SK-N-SH treated with all-trans-retinoic acid at 6 μM for 48 hours (cell line): ENCODE measurements around the gene IGFN1.

Experiments
- PPARA ChIP-seq: fragments of 250-450 bp; sonication (Bioruptor Pico); IDR thresholded peaks from 2 replicates; pipeline ENCODE4 v1.5.0; 2020; ENCODE audit warnings: mild to moderate bottlenecking, borderline replicate concordance
- ZC3H10 ChIP-seq: fragments of 250-450 bp; sonication (Bioruptor Pico); IDR thresholded peaks from 2 replicates; pipeline ENCODE4 v1.5.1; 2021; ENCODE audit warnings: mild to moderate bottlenecking, moderate library complexity
- ZFP3 ChIP-seq: fragments of 250-450 bp; sonication (Bioruptor Pico); IDR thresholded peaks from 2 replicates; pipeline ENCODE4 v1.5.0; 2020; ENCODE audit warnings: mild to moderate bottlenecking, moderate library complexity
- ZFP30 ChIP-seq: fragments of 450-650 bp; formaldehyde crosslinking; IDR thresholded peaks from 2 replicates; pipeline ENCODE4 v1.5.0; 2022; ENCODE audit warnings: mild to moderate bottlenecking, moderate library complexity

DNA sequence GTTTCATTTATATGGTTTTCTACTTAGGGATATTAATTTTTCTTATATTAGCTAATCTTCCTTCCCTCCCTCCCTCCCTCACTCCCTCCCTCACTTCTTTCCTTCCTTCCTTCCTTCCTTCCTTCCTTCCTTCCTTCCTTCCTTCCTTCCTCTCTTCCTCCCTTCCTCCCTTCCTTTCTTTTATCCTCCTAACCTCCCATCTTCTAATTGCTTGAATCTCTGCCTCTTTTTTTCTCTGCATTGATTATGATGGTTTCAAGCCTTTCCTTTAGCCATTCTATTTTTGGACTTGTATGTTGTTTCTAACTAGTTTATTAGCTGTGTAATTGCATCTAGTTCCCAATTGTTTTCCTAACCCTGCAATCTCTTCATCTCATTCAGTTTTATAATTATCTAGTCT, 75.7 kb downstream of the IGFN1 start:
- no peak for TF ChIP-seq ZFP3 (CRISPR knock-in tag)
- no peak for TF ChIP-seq ZFP30 (CRISPR knock-in tag)
- TF ChIP-seq PPARA = no peak
- TF ChIP-seq ZC3H10 (CRISPR knock-in tag) = no peak
